HG03342 (cell line): ENCODE measurements around the gene TTBK1.

Experiments used
- ATAC-seq: cut with Tn5 transposase; IDR thresholded peaks from one replicate; pipeline ENCODE4 v1.9.1; 2021; ENCODE audit warnings: mild to moderate bottlenecking, moderate library complexity; ENCODE audit not compliant: unreplicated experiment

Gene TTBK1

GRCh38 chr6:43222418-43223059 is 20.7 kb upstream of the TTBK1 start:
- ATAC-seq = no peak

- ATAC-seq = no peak
Observed at GRCh38 chr6:43223175-43223574, 20.1 kb upstream of the TTBK1 start.

- no peak for ATAC-seq
Observed at GRCh38 chr6:43226192-43226851, 17.0 kb upstream of the TTBK1 start.

- ATAC-seq = peak; percentile 62
Observed at GRCh38 chr6:43228951-43229802, 14.1 kb upstream of the TTBK1 start, which contains the start of gene DNPH1. DNPH1 (minus strand) TSS chr6:43229481; CDS start chr6:43229456, 25 bp downstream.

- ATAC-seq = no peak
Observed at GRCh38 chr6:43229803-43230620, 13.3 kb upstream of the TTBK1 start.

GRCh38 chr6:43231053-43231452 is 12.2 kb upstream of the TTBK1 start:
- ATAC-seq = no peak

GRCh38 chr6:43231735-43232450 is 11.4 kb upstream of the TTBK1 start:
- no peak for ATAC-seq

- no peak for ATAC-seq
Observed at GRCh38 chr6:43235841-43236240, 7.4 kb upstream of the TTBK1 start.

- no peak for ATAC-seq
Observed at GRCh38 chr6:43239054-43239453, 4.2 kb upstream of the TTBK1 start.

- no peak for ATAC-seq
Observed at GRCh38 chr6:43240950-43241349, 2.3 kb upstream of the TTBK1 start.

- ATAC-seq = no peak
Observed at GRCh38 chr6:43241446-43241845, 1.8 kb upstream of the TTBK1 start.

GRCh38 chr6:43243664-43244321 is 512 bp downstream of the TTBK1 start:
- no peak for ATAC-seq

- ATAC-seq = peak; percentile 22
Observed at GRCh38 chr6:43246301-43247113, 3.2 kb downstream of the TTBK1 start.

GRCh38 chr6:43247114-43247999 is 4.1 kb downstream of the TTBK1 start:
- peak; percentile 91 for ATAC-seq

GRCh38 chr6:43248101-43248500 is 4.8 kb downstream of the TTBK1 start:
- ATAC-seq = no peak

- no peak for ATAC-seq
Observed at GRCh38 chr6:43248791-43249190, 5.5 kb downstream of the TTBK1 start.

- ATAC-seq = no peak
Observed at GRCh38 chr6:43250992-43251373, 7.7 kb downstream of the TTBK1 start.

GRCh38 chr6:43253401-43253800 is 10.1 kb downstream of the TTBK1 start:
- ATAC-seq = no peak
